ENCODE results near the gene TOM1.

- TF ChIP-seq CREM (IDR thresholded peaks at IDR 0.05; ENCODE audit: low read depth) (no peak), CHD1 (IDR thresholded peaks at IDR 0.05; ENCODE audit: low read depth, low read length) (no peak), CEBPZ (IDR thresholded peaks at IDR 0.05; ENCODE audit: low read depth, low read length) (no peak), RELB (IDR thresholded peaks at IDR 0.05; ENCODE audit: low read depth) (no peak), E4F1 (IDR thresholded peaks at IDR 0.05; ENCODE audit: borderline replicate concordance, partially characterized antibody) (no peak), CTCF (IDR thresholded peaks at IDR 0.05 in 2 of 3, conservative IDR thresholded peaks at IDR 0.05 in 1 of 3; ENCODE audit: control insufficient read depth in 2 of 3, extremely low read depth in 1 of 3, insufficient read depth in 1 of 3, low read depth in 3 of 3, low read length in 3 of 3) (no peak), TAF1 (IDR thresholded peaks at IDR 0.05; ENCODE audit: borderline replicate concordance, low read depth, low read length) (no peak), CBX5 (IDR thresholded peaks at IDR 0.05; ENCODE audit: low read depth) (no peak), POLR2AphosphoS5 (IDR thresholded peaks at IDR 0.05; ENCODE audit: low read length) (no peak), EZH2 (IDR thresholded peaks at IDR 0.05; ENCODE audit: borderline replicate concordance, control insufficient read depth, low read depth, low read length) (no peak), MAX (IDR thresholded peaks at IDR 0.05; ENCODE audit: low read depth, low read length) (no peak)
These were observed 7.7 kb downstream of the TOM1 start for GRCh38 chr22:35307372-35307771.

Measured in GM12878 (cell line).